Brain microvascular endothelial cell (primary cell): ENCODE results near the gene SLC6A19.

ENCODE experiments used
- DNase-seq: peaks from one replicate; pipeline ENCODE4 v3.0.0-alpha.2; 2020
- H3K27ac ChIP-seq: fragments of 250-450 bp; sonication (Bioruptor Pico); 2 replicates; pipeline ENCODE4 v1.5.1; 2020; ENCODE audit warnings: mild to moderate bottlenecking, moderate library complexity
- H3K27me3 ChIP-seq: fragments of 250-450 bp; sonication (Bioruptor Pico); replicated peaks from 2 replicates; pipeline ENCODE4 v1.5.1; 2020; ENCODE audit warnings: mild to moderate bottlenecking
- H3K36me3 ChIP-seq: fragments of 250-450 bp; sonication (Bioruptor Pico); replicated peaks from 2 replicates; pipeline ENCODE4 v1.5.1; 2020; ENCODE audit warnings: mild to moderate bottlenecking
- H3K4me3 ChIP-seq: 2 replicates; pipeline ENCODE4 v1.5.1; 2011; ENCODE audit warnings: low read depth, mild to moderate bottlenecking, control low read depth, low read length, moderate library complexity
- CTCF ChIP-seq: IDR thresholded peaks from 2 replicates; pipeline ENCODE4 v1.5.1; 2011; ENCODE audit warnings: low read depth, mild to moderate bottlenecking, moderate library complexity, low read length, control low read depth, inconsistent platforms; ENCODE audit errors: missing control alignments
- in situ Hi-C: cut with HindIII; loops from 2 replicates; pipeline ENCODE4 v1.10.0; 2017; ENCODE audit warnings: low sequenced_read_pairs, low pct_ligation_motif_present

SLC6A19 gene

GRCh38 chr5:1175801-1176472 lies 25.5 kb upstream of the SLC6A19 start:
- H3K27me3 ChIP-seq, result no peaks in the 10 kb centered on the region
- in situ Hi-C loops, result no loop called here
- H3K36me3 ChIP-seq, result no peaks in the 10 kb centered on the region
- TF ChIP-seq CTCF, result no peak
- no peak overlapping the region for H3K27ac ChIP-seq
- no peak for DNase-seq
- H3K4me3 ChIP-seq, result no peak overlapping the region

- H3K4me3 ChIP-seq, result no peak overlapping the region
- TF ChIP-seq CTCF, result no peak
- no peak for DNase-seq
- H3K36me3 ChIP-seq, result no peaks in the 10 kb centered on the region
- H3K27me3 ChIP-seq, result no peaks in the 10 kb centered on the region
- H3K27ac ChIP-seq, result no peak overlapping the region
- in situ Hi-C loops, result no loop called here
These were observed 24.7 kb upstream of the SLC6A19 start for GRCh38 chr5:1176473-1177391.

- TF ChIP-seq CTCF, result no peak
- no peaks in the 10 kb centered on the region for H3K27me3 ChIP-seq
- H3K4me3 ChIP-seq, result no peak overlapping the region
- in situ Hi-C loops, result no loop called here
- no peak for DNase-seq
- H3K27ac ChIP-seq, result no peak overlapping the region
- H3K36me3 ChIP-seq, result no peaks in the 10 kb centered on the region
These were observed 23.4 kb upstream of the SLC6A19 start for GRCh38 chr5:1177826-1178528.

- no peaks in the 10 kb centered on the region for H3K27me3 ChIP-seq
- H3K36me3 ChIP-seq, result no peaks in the 10 kb centered on the region
- TF ChIP-seq CTCF, result no peak
- no peak for DNase-seq
- H3K4me3 ChIP-seq, result no peak overlapping the region
- H3K27ac ChIP-seq, result no peak overlapping the region
- in situ Hi-C loops, result no loop called here
These were observed 22.6 kb upstream of the SLC6A19 start for GRCh38 chr5:1178529-1179382.

GRCh38 chr5:1179383-1179715 lies 22.0 kb upstream of the SLC6A19 start:
- H3K4me3 ChIP-seq, result no peak overlapping the region
- H3K27ac ChIP-seq, result no peak overlapping the region
- TF ChIP-seq CTCF, result no peak
- DNase-seq, result no peak
- H3K27me3 ChIP-seq, result no peaks in the 10 kb centered on the region
- in situ Hi-C loops, result no loop called here
- no peaks in the 10 kb centered on the region for H3K36me3 ChIP-seq
